ENCODE measurements around the gene ACSF2. TPM values are rescaled to one million over a fixed set of nuclear protein-coding genes. Genes with fewer than 3 reads are reported as not detected.

ACSF2 gene
- total and polyA plus RNA-seq, 2 of the 13 experiments (the other 11 are each of a cell fraction or from before 2014, with no cell fraction given): 87.3 to 109 TPM

DNA sequence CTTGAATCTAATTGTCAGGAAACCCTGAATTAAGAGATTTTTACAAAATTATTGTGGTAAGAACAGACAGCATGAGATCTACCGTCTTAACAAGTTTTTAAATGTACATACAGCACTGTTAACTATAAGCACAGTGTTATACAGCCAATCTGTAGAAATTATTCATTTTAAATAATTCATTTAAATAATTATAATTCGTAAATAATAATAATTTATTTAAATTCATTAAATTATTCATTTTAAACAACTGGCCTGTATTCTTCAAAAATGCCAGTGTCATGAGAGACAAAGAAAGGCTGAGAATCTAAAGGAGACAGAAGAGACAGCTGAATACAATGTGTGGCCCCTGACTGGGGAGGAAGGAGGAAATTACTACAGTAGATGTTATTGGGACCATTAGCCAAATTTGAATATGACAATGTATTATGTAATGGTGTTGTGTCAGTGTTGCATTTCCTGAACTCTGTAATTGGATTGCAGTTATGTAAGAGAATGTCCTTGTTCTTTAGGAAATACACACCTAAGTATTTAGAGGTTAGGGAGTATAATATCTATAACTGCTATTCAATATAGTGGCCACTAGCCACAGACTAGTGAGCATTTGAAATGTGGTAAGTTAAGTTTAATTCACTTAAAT lies 55.0 kb downstream of the ACSF2 start:
- peaks cover 9 to 19% of the 10 kb centered on the region in 2 experiments; a peak in 4 of 5 replicates for H3K36me3 ChIP-seq (replicated peaks in 1 of 2; ENCODE audit: control insufficient read depth in 1 of 2, insufficient read depth in 2 of 2, low read length in 2 of 2)
- in situ Hi-C loops (cut with HindIII; ENCODE audit: extremely low pct_ligation_motif_present, low pct_unique_long_range_greater_than_20kb): loop anchor here (5.0 kb wide), 2 partner anchors 146 to 216 kb away; no protein-coding TSS in a partner anchor
- POLR2A ChIA-PET: no interaction called here

DNA sequence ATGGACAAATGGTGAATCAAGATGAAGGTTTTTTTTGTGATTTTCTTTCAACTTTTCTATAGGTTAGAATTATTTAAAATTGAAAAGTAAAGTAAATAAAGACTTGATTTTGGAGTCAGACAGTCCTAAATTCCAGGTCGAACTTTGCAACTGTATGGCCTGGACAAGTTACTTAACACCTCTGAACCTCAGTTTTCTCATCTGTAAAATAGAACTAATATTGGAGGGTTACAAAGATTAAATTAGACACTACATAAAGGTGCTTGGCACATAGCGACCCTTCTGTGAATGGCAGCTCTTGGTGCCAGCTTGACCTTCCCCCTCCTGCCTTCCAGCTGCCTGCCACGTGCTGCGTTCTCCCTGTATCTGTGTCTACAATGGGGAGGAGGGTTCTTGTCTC lies 55.6 kb downstream of the ACSF2 start:
- Histone ChIP-seq H3K9ac (ENCODE audit: insufficient read depth, low read depth, low read length) (no peak overlapping the region), H4K20me1 (ENCODE audit: insufficient read depth, low read length) (peaks cover 4% of the 10 kb centered on the region; the same call in 1 of the 2 replicates), H3K9me3 (ENCODE audit: low read length) (no peaks in the 10 kb centered on the region), H3K4me3 (replicated peaks in 1 of 3; ENCODE audit: insufficient read depth in 1 of 3, low read depth in 2 of 3, low read length in 3 of 3) (no peak overlapping the region), H3K4me1 (ENCODE audit: insufficient read depth, low read length) (peaks cover 37% of the 10 kb centered on the region), H3K36me3 (replicated peaks in 1 of 2; ENCODE audit: control insufficient read depth in 1 of 2, insufficient read depth in 2 of 2, low read length in 2 of 2) (peaks cover 9 to 19% of the 10 kb centered on the region in 2 experiments; a peak in 4 of 5 replicates), H3K27ac (ENCODE audit: extremely low read length, insufficient read depth, low read length) (no peak overlapping the region), H3K27me3 (ENCODE audit: control insufficient read depth in 1 of 2, insufficient read depth in 2 of 2, low read length in 2 of 2) (no peaks in the 10 kb centered on the region), H3K79me2 (ENCODE audit: insufficient read depth, low read length) (peaks cover 3% of the 10 kb centered on the region), H3K4me2 (ENCODE audit: low read depth, low read length) (no peak overlapping the region), H2AFZ (ENCODE audit: low read length) (no peak overlapping the region)
- CTCF ChIA-PET (ENCODE audit: low intra/inter-chr PET ratio, low total read pairs): interaction anchor here (1.6 to 2.8 kb wide), 2 partner anchors 19 to 145 kb away, joined by 9 to 16 read pairs; no protein-coding TSS in a partner anchor
- no peak for DNase-seq (ENCODE audit: low spot score)
- TF ChIP-seq HOXD1 (CRISPR knock-in tag; IDR thresholded peaks at IDR 0.05) (no peak), RELA (CRISPR knock-in tag; IDR thresholded peaks at IDR 0.05) (no peak), ZNF629 (CRISPR knock-in tag; conservative IDR thresholded peaks at IDR 0.05) (peak; percentile 70), FOXK1 (CRISPR knock-in tag; IDR thresholded peaks at IDR 0.05; ENCODE audit: borderline replicate concordance, low read depth) (no peak), ATF1 (CRISPR knock-in tag; IDR thresholded peaks at IDR 0.05) (no peak)
- ATAC-seq: no peak
- no peak for FAIRE-seq
- 90% methylated on average over 4 of the region's 4 CpGs for WGBS (ENCODE audit: low lambda C conversion rate)
- intact Hi-C loops (cut with micrococcal nuclease; ENCODE audit: unreplicated experiment): loop anchor here (1.0 kb wide), 5 partner anchors 20 to 212 kb away; partner anchors contain the start of gene SPATA20
- no TSS peak for BruUV-seq (replicated peaks)
- POLR2A ChIA-PET: interaction anchor here (0.5 kb wide), 1 partner anchor 222 kb away, joined by 3 read pairs; no protein-coding TSS in a partner anchor
- in situ Hi-C loops (cut with HindIII; ENCODE audit: extremely low pct_ligation_motif_present, low pct_unique_long_range_greater_than_20kb): loop anchor here (5.0 kb wide), 2 partner anchors 146 to 216 kb away; no protein-coding TSS in a partner anchor

More for the DNA sequence above, 55.0 kb downstream of the ACSF2 start:
- BruUV-seq (replicated peaks): TSS peak; percentile 42
- CTCF ChIA-PET (ENCODE audit: low intra/inter-chr PET ratio, low total read pairs): interaction anchor here (2.8 kb wide), 1 partner anchor 145 kb away, joined by 16 read pairs; no protein-coding TSS in a partner anchor
- DNase-seq (ENCODE audit: low spot score): no peak
- H3K27me3 ChIP-seq (ENCODE audit: control insufficient read depth in 1 of 2, insufficient read depth in 2 of 2, low read length in 2 of 2): no peaks in the 10 kb centered on the region
- TF ChIP-seq FOXP1 (IDR thresholded peaks at IDR 0.05): no peak
- TF ChIP-seq FOXP1 (CRISPR knock-in tag; IDR thresholded peaks at IDR 0.05): 0 out of 2 replicates have a peak, but pooled peaks have one; percentile 9
- no peak for TF ChIP-seq HNRNPUL1 (IDR thresholded peaks at IDR 0.05; ENCODE audit: low read depth, low read length)
- peak; percentile 54; the same call in 1 of the 2 replicates for TF ChIP-seq MIXL1 (CRISPR knock-in tag; IDR thresholded peaks at IDR 0.05)
- TF ChIP-seq, protein P1, sequence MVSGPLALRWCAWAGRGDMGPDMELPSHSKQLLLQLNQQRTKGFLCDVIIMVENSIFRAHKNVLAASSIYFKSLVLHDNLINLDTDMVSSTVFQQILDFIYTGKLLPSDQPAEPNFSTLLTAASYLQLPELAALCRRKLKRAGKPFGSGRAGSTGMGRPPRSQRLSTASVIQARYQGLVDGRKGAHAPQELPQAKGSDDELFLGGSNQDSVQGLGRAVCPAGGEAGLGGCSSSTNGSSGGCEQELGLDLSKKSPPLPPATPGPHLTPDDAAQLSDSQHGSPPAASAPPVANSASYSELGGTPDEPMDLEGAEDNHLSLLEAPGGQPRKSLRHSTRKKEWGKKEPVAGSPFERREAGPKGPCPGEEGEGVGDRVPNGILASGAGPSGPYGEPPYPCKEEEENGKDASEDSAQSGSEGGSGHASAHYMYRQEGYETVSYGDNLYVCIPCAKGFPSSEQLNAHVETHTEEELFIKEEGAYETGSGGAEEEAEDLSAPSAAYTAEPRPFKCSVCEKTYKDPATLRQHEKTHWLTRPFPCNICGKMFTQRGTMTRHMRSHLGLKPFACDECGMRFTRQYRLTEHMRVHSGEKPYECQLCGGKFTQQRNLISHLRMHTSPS (CRISPR knock-in tag; IDR thresholded peaks at IDR 0.05; ENCODE audit: low read depth): no peak
- TF ChIP-seq RARA (CRISPR knock-in tag; IDR thresholded peaks at IDR 0.05): 0 out of 2 replicates have a peak, but pooled peaks have one; percentile 15
- no peak for FAIRE-seq
- WGBS (ENCODE audit: low lambda C conversion rate): 75% methylated on average over 2 of the region's 2 CpGs
- peaks cover 43% of the 10 kb centered on the region for H3K4me1 ChIP-seq (ENCODE audit: insufficient read depth, low read length)
- H3K27ac ChIP-seq (ENCODE audit: extremely low read length, insufficient read depth, low read length): no peak overlapping the region
- no peaks in the 10 kb centered on the region for H3K9me3 ChIP-seq (ENCODE audit: low read length)
- peaks cover 4% of the 10 kb centered on the region; the same call in 1 of the 2 replicates for H4K20me1 ChIP-seq (ENCODE audit: insufficient read depth, low read length)
- H3K9ac ChIP-seq (ENCODE audit: insufficient read depth, low read depth, low read length): no peak overlapping the region
- no peak overlapping the region for H3K4me2 ChIP-seq (ENCODE audit: low read depth, low read length)
- H2AFZ ChIP-seq (ENCODE audit: low read length): no peak overlapping the region
- no peak overlapping the region for H3K4me3 ChIP-seq (replicated peaks in 1 of 3; ENCODE audit: insufficient read depth in 1 of 3, low read depth in 2 of 3, low read length in 3 of 3)
- intact Hi-C loops (cut with micrococcal nuclease; ENCODE audit: unreplicated experiment): no loop called here
- ATAC-seq: no peak
- H3K79me2 ChIP-seq (ENCODE audit: insufficient read depth, low read length): peaks cover 3% of the 10 kb centered on the region

All from HepG2 (cell line).